A549 (cell line): ENCODE data around the gene SSUH2.

Experiments
- CHD2 ChIP-seq: fragments of 150-350 bp; IDR thresholded peaks from 2 replicates; pipeline ENCODE4 v1.6.1; 2014; ENCODE audit warnings: low read length; ENCODE audit not compliant: partially characterized antibody
- E2F6 ChIP-seq: IDR thresholded peaks from 2 replicates; pipeline ENCODE4 v1.6.1; 2012; ENCODE audit warnings: low read depth, borderline replicate concordance
- EHMT2 ChIP-seq: fragments of 200-600 bp; sonication (generic); IDR thresholded peaks from 2 replicates; pipeline ENCODE4 v1.6.1; 2016; ENCODE audit warnings: antibody characterized with exemption, low read depth, mild to moderate bottlenecking, moderate library complexity
- FOSL2 ChIP-seq, 2 experiments: fragments of 450-650 bp in 1 of 2; fragments of >200 bp in 1 of 2; sonication (Bioruptor Twin) in 1 of 2; formaldehyde crosslinking; IDR thresholded peaks; 2 replicates each; pipeline versions ENCODE4 v1.5.0 to v1.6.1; 2016 to 2020; ENCODE audit warnings: mild to moderate bottlenecking in 1 of 2, moderate library complexity in 1 of 2
- JUN ChIP-seq, 2 experiments: fragments of >200 bp; sonication (Bioruptor Twin); formaldehyde crosslinking; IDR thresholded peaks; 2 replicates in 1 of 2; 3 replicates in 1 of 2; pipeline ENCODE4 v1.6.1; 2016 to 2017
- KDM5A ChIP-seq: fragments of 200-600 bp; sonication (generic); IDR thresholded peaks from 2 replicates; pipeline ENCODE4 v1.6.1; 2016; ENCODE audit warnings: antibody characterized with exemption, mild to moderate bottlenecking
- MAZ ChIP-seq: fragments of 150-350 bp; IDR thresholded peaks from 2 replicates; pipeline ENCODE4 v1.6.1; 2014; ENCODE audit warnings: antibody characterized with exemption, low read depth, low read length, borderline replicate concordance
- POLR2A ChIP-seq: IDR thresholded peaks from 2 replicates; pipeline ENCODE4 v1.6.1; 2012; ENCODE audit warnings: mild to moderate bottlenecking, low read length
- RCOR1 ChIP-seq: fragments of 150-350 bp; IDR thresholded peaks from 2 replicates; pipeline ENCODE4 v1.6.1; 2014; ENCODE audit warnings: antibody characterized with exemption, low read length, low read depth
- RFX5 ChIP-seq: fragments of 450-650 bp; IDR thresholded peaks from 2 replicates; pipeline ENCODE4 v1.7.1; 2014; ENCODE audit warnings: antibody characterized with exemption, mild to moderate bottlenecking, moderate library complexity
- USF2 ChIP-seq: fragments of 450-650 bp; IDR thresholded peaks from 2 replicates; pipeline ENCODE4 v1.6.1; 2014; ENCODE audit warnings: antibody characterized with exemption
- TF ChIP-seq, protein P1 (sequence below): fragments of >200 bp; sonication (Bioruptor Twin); formaldehyde crosslinking; IDR thresholded peaks from 3 replicates; pipeline ENCODE4 v1.5.1; 2016

DNA sequence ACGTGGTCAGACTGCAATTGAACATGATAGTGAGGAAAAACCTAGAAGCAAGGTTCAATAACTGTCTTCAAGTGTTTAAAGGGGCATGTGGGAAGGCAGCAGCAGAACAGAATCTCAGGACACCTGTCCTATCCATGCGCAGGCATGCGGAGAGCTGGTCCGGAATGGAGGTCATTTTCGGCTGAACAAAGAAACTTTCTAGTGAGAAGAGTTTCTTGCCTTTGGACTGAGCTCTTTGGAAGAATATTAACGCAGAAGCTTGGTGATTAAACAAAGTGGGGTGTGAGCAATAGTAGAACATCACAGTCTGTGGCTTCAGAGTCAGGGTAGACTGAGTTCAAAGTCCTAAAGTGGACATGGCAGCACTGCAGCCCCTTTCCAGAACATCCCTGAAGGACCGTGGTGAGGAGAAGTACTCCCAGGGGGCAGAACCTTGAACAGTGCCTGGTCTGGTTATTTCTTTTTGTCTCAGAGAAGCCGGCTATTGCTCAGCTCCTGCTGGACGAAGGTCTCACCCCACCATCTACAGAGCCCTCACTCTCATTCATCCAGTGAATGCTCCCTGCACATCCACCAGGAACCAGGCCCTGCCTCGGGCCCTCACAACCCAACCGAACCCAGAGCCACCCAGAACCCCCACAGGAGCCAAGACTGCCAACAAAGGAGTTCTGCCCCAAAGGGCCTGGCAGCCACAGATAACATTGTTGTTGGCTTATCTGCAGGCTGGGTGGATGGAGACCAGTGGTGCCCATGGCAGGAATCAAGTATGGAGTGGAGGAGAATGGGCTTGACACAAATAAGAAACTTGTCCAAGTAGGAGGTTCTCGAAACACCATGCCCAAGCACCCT lies 2.8 kb upstream of the SSUH2 start:
- TF ChIP-seq, protein P1, sequence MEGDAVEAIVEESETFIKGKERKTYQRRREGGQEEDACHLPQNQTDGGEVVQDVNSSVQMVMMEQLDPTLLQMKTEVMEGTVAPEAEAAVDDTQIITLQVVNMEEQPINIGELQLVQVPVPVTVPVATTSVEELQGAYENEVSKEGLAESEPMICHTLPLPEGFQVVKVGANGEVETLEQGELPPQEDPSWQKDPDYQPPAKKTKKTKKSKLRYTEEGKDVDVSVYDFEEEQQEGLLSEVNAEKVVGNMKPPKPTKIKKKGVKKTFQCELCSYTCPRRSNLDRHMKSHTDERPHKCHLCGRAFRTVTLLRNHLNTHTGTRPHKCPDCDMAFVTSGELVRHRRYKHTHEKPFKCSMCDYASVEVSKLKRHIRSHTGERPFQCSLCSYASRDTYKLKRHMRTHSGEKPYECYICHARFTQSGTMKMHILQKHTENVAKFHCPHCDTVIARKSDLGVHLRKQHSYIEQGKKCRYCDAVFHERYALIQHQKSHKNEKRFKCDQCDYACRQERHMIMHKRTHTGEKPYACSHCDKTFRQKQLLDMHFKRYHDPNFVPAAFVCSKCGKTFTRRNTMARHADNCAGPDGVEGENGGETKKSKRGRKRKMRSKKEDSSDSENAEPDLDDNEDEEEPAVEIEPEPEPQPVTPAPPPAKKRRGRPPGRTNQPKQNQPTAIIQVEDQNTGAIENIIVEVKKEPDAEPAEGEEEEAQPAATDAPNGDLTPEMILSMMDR: no peak
- TF ChIP-seq RFX5: no peak
- no peak for TF ChIP-seq JUN (IDR thresholded peaks at IDR 0.05)
- no peak for TF ChIP-seq POLR2A
- TF ChIP-seq EHMT2: no peak
- TF ChIP-seq USF2: no peak
- no peak for TF ChIP-seq FOSL2 (IDR thresholded peaks at IDR 0.05)
- TF ChIP-seq FOSL2 (CRISPR knock-in tag; IDR thresholded peaks at IDR 0.05): no peak
- TF ChIP-seq CHD2: no peak
- TF ChIP-seq E2F6: no peak
- no peak for TF ChIP-seq RCOR1
- no peak for TF ChIP-seq KDM5A
- no peak for TF ChIP-seq MAZ
